ENCODE data around the gene MMEL1.

Gene MMEL1

GRCh38 chr1:2642131-2642559 is 9.3 kb upstream of the MMEL1 start:
- DNase-seq: no peak

GRCh38 chr1:2641381-2642130 is 8.7 kb upstream of the MMEL1 start:
- DNase-seq: no peak

GRCh38 chr1:2640626-2641025 is 7.8 kb upstream of the MMEL1 start:
- DNase-seq: no peak

- DNase-seq: no peak
Observed at GRCh38 chr1:2639607-2640521, 7.0 kb upstream of the MMEL1 start.

- no peak for DNase-seq
Observed at GRCh38 chr1:2639203-2639602, 6.4 kb upstream of the MMEL1 start.

GRCh38 chr1:2638466-2639115 is 5.8 kb upstream of the MMEL1 start:
- DNase-seq: no peak

- no peak for DNase-seq
Observed at GRCh38 chr1:2637442-2638145, 4.8 kb upstream of the MMEL1 start.

- DNase-seq: no peak
Observed at GRCh38 chr1:2636733-2637132, 3.9 kb upstream of the MMEL1 start.

- DNase-seq: no peak
Observed at GRCh38 chr1:2635361-2636010, 2.7 kb upstream of the MMEL1 start.

- no peak for DNase-seq
Observed at GRCh38 chr1:2633936-2634491, 1.2 kb upstream of the MMEL1 start.

- DNase-seq: no peak
Observed at GRCh38 chr1:2633366-2633935, 635 bp upstream of the MMEL1 start.

GRCh38 chr1:2632051-2632430 is 775 bp downstream of the MMEL1 start:
- no peak for DNase-seq

GRCh38 chr1:2631136-2632050 is 1.4 kb downstream of the MMEL1 start:
- no peak for DNase-seq

- DNase-seq: no peak
Observed at GRCh38 chr1:2630498-2631135, 2.2 kb downstream of the MMEL1 start.

GRCh38 chr1:2629627-2630497 is 3.0 kb downstream of the MMEL1 start:
- no peak for DNase-seq

GRCh38 chr1:2628933-2629626 is 3.7 kb downstream of the MMEL1 start:
- no peak for DNase-seq

- no peak for DNase-seq
Observed at GRCh38 chr1:2628191-2628932, 4.5 kb downstream of the MMEL1 start.

- DNase-seq: no peak
Observed at GRCh38 chr1:2627746-2628145, 5.1 kb downstream of the MMEL1 start.

Measured in SHP77 treated with DMSO at 0.1 percent for 48 hours (cell line).